Sigmoid colon (tissue), 7 donors: Measurements from ENCODE around the gene CD80. TPM values are rescaled to one million over a fixed set of nuclear protein-coding genes. Genes with fewer than 3 reads are reported as not detected.

Experiments
- DNase-seq: peaks from one replicate; pipeline ENCODE4 v3.0.0-alpha.2; 2019
- H3K27ac ChIP-seq, 4 donors: fragments of 200-600 bp; sonication (generic); one replicate each; pipeline ENCODE4 v1.5.1; 2016 to 2019; ENCODE audit warnings: mild to moderate bottlenecking in 1 of 4
- H3K27me3 ChIP-seq, 3 donors: fragments of 200-600 bp; sonication (generic); one replicate each; pipeline ENCODE4 v1.5.1; 2019; ENCODE audit warnings: mild to moderate bottlenecking in 1 of 3
- H3K36me3 ChIP-seq, 4 donors: fragments of 200-600 bp; sonication (generic); one replicate each; pipeline ENCODE4 v1.5.1; 2016 to 2019
- H3K4me1 ChIP-seq, 4 donors: fragments of 200-600 bp; sonication (generic); one replicate each; pipeline ENCODE4 v1.5.1; 2017 to 2019
- H3K4me3 ChIP-seq, 4 donors: fragments of 200-600 bp; sonication (generic); one replicate each; pipeline ENCODE4 v1.5.1; 2017 to 2019; ENCODE audit warnings: mild to moderate bottlenecking in 2 of 4, moderate library complexity in 1 of 4
- H3K9me3 ChIP-seq, 4 donors: fragments of 200-600 bp in 3 of 4; sonication (generic) in 3 of 4; one replicate each; pipeline versions ENCODE4 v1.5.1 to v1.6.1; 2013 to 2019
- CTCF ChIP-seq, 4 experiments: fragments of 450-650 bp in 3 of 4; fragments of 200-600 bp in 1 of 4; IDR thresholded peaks; one replicate each; pipeline ENCODE4 v1.5.1; 2016 to 2019; ENCODE audit warnings: antibody characterized with exemption in 4 of 4, mild to moderate bottlenecking in 3 of 4, moderate library complexity in 2 of 4
- EP300 ChIP-seq, 4 donors: sonication (generic); formaldehyde crosslinking; IDR thresholded peaks; one replicate each; pipeline ENCODE4 v1.6.1; 2017; ENCODE audit warnings: antibody characterized with exemption in 4 of 4
- POLR2A ChIP-seq, 2 donors: fragments of 450-650 bp; IDR thresholded peaks; one replicate each; pipeline ENCODE4 v1.6.1; 2016; ENCODE audit warnings: antibody characterized with exemption in 2 of 2, mild to moderate bottlenecking in 2 of 2, moderate library complexity in 2 of 2
- POLR2AphosphoS5 ChIP-seq, 4 donors: sonication (generic); formaldehyde crosslinking; IDR thresholded peaks; one replicate each; pipeline ENCODE4 v1.6.1; 2017; ENCODE audit warnings: antibody characterized with exemption in 4 of 4
- WGBS, 2 donors: extraction: QIAGEN DNeasy Blood & Tissue Kit; methylation state at CpG; one replicate each; pipeline ENCODE4 v1.1.7; 2013; 5-methylcytosine and 5-hydroxymethylcytosine counted together
- intact Hi-C: fragments of 100-400 bp; cut with DNase I; formaldehyde crosslinking; loops from one replicate; pipeline ENCODE4 v1.15.1; 2023
- polyA plus RNA-seq, 3 donors: library from polyadenylated mRNA; stranded (reverse); fragments of 200-250 nt; gene quantifications; one replicate each; pipeline ENCODE4 v1.2.3, GENCODE V29; 2013
- total RNA-seq, 4 donors: library from RNA; depleted of rRNA; stranded (reverse); fragments of >200 nt; gene quantifications; one replicate each; pipeline ENCODE4 v1.1.0, GENCODE V29; 2016
- donor health status: healthy with polysubstance abuse.
- donor health status: Bipolar disorder and iron deficiency.
- donor health status: healthy.

The CD80 gene
- total RNA-seq: 1 to 10 TPM in 1 of 4 donors, under 1 TPM in 1, not detected in 2; 0.27 to 2.2 TPM
- 1 to 10 TPM in 2 of 3 donors, not detected in 1; 1.2 to 2.0 TPM for polyA plus RNA-seq

DNA sequence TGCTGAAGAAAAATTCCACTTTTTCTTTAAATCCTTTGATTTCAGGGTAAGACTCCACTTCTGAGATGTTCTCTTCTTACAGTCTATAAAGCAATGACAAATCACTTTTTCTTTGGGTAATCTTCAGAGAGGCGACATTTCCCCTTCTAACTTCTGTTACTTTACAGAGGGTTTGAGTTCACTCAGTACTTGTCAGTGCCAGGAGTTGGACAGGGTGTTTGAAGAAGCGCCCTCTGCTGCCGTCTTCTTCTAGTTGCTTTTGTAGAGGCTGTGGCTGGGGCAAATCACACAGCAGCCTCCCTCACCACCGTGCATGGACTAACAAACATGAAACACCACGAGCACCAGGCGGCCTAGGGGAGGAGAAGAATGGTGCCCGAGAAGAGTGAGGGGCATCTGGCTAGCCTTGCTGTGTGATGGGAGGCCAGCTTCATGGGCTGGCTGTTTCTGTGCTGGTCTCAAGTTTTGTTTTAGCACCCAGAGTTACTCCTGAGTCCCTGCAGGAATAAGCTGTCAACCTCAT, at the start of gene CD80:
Gene CD80, minus strand, starts transcription at position 174 of the 523 bp plus-strand sequence. CDS start 1,886 bp downstream, outside the sequence.
- no peak within 1 kb of the TSS for H3K4me3 ChIP-seq
- intact Hi-C loops: no loop called here
- no peak for TF ChIP-seq EP300 (IDR thresholded peaks at IDR 0.05)
- peak in 1 of 4 experiments; percentile 9 for TF ChIP-seq CTCF (IDR thresholded peaks at IDR 0.05)
- H3K36me3 ChIP-seq: no peaks in the 10 kb centered on the region
- no peaks in the 10 kb centered on the region for H3K27me3 ChIP-seq
- no peaks in the 10 kb centered on the region for H3K9me3 ChIP-seq
- 10 to 20% methylated on average over 7 of the region's 7 CpGs for WGBS, 2 donors
- H3K27ac ChIP-seq: no peak within 1 kb of the TSS
- DNase-seq: peak; percentile 73
- no peaks in the 10 kb centered on the region for H3K4me1 ChIP-seq

GRCh38 chr3:119608405-119609000, 49.1 kb upstream of the CD80 start:
- 85% methylated on average over 6 of the region's 6 CpGs for WGBS, 2 donors
- H3K27ac ChIP-seq: no peak overlapping the region
- H3K36me3 ChIP-seq: no peaks in the 10 kb centered on the region
- no peaks in the 10 kb centered on the region for H3K27me3 ChIP-seq
- H3K9me3 ChIP-seq: no peaks in the 10 kb centered on the region
- TF ChIP-seq POLR2A (IDR thresholded peaks at IDR 0.05) (no peak), EP300 (IDR thresholded peaks at IDR 0.05) (no peak), CTCF (IDR thresholded peaks at IDR 0.05) (no peak), POLR2AphosphoS5 (IDR thresholded peaks at IDR 0.05) (no peak)
- intact Hi-C loops: no loop called here
- no peak for DNase-seq
- H3K4me1 ChIP-seq: no peaks in the 10 kb centered on the region
- H3K4me3 ChIP-seq: no peak overlapping the region

DNA sequence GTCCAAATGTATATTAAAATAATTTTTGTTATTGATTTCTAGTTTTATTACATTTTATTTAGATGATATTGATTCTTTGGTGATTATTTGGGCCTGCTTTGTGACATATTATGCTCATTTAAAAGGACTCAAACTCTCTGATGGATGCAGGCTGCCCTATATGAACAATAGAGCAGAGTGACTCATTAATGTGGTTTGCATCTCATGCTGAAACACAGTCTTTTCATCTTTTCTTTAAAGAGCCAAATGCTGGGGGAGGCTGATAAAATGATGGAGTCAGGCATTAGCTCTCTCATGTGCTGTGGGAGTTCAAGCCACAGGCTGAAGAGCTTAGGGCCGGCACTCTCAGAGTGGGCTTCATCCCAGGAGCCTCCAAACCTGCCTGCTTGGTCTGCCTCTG, 45.5 kb upstream of the CD80 start:
- intact Hi-C loops: no loop called here
- TF ChIP-seq CTCF (IDR thresholded peaks at IDR 0.05): no peak
- TF ChIP-seq EP300 (IDR thresholded peaks at IDR 0.05): no peak
- TF ChIP-seq POLR2AphosphoS5 (IDR thresholded peaks at IDR 0.05): no peak
- TF ChIP-seq POLR2A (IDR thresholded peaks at IDR 0.05): no peak
- H3K4me3 ChIP-seq: no peak overlapping the region
- H3K36me3 ChIP-seq: no peaks in the 10 kb centered on the region
- no peak overlapping the region for H3K27ac ChIP-seq
- WGBS, 2 donors: 80 to 87% methylated on average over 1 of the region's 1 CpG
- H3K9me3 ChIP-seq: no peaks in the 10 kb centered on the region
- no peaks in the 10 kb centered on the region for H3K27me3 ChIP-seq
- no peaks in the 10 kb centered on the region for H3K4me1 ChIP-seq
- no peak for DNase-seq

DNA sequence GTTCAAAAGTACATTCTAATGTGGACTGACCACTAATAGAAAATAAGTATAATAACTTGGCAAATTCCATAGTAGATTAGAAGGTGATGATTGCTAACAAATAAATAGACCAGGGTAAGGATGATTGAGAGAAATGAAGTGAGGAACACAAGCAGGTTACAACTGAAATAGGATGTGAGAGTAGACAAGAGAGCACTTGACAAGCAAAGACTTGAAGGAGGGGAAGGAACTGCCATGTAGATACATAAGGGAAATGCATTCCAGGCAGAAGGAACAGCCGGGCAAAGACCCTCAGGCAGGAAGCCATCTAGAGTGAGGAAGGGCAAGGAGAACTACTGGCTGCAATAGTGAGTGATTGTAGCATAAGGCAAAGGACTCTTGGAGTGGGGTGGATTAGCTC, 43.3 kb upstream of the CD80 start:
- Histone ChIP-seq H3K9me3 (no peaks in the 10 kb centered on the region), H3K27ac (no peak overlapping the region)

More for the DNA sequence above, 43.3 kb upstream of the CD80 start:
- H3K4me3 ChIP-seq: no peak overlapping the region
- H3K27me3 ChIP-seq: no peaks in the 10 kb centered on the region
- TF ChIP-seq EP300 (IDR thresholded peaks at IDR 0.05) (no peak), CTCF (IDR thresholded peaks at IDR 0.05) (no peak), POLR2AphosphoS5 (IDR thresholded peaks at IDR 0.05) (no peak), POLR2A (IDR thresholded peaks at IDR 0.05) (no peak)
- no peak for DNase-seq
- no peaks in the 10 kb centered on the region for H3K4me1 ChIP-seq
- intact Hi-C loops: no loop called here
- 69 to 91% methylated on average over 1 of the region's 1 CpG for WGBS, 2 donors
- H3K36me3 ChIP-seq: no peaks in the 10 kb centered on the region
